ENCODE measurements around the gene SCAMP1. TPM values are rescaled to one million over a fixed set of nuclear protein-coding genes. Genes with fewer than 3 reads are reported as not detected.

The SCAMP1 gene
- total RNA-seq, 6 experiments from 2014 or later: 37.4 to 50.6 (median 44.9) TPM

- H3K27ac Mint-ChIP-seq: 0 out of 2 replicates have a peak overlapping the region, but pooled peaks have one; percentile 5
- no peaks in the 10 kb centered on the region; the same call in 1 of the 2 replicates for H3K27me3 Mint-ChIP-seq (ENCODE audit: insufficient read depth)
- peaks cover 55% of the 10 kb centered on the region for H3K4me1 Mint-ChIP-seq (ENCODE audit: low read depth)
- H3K4me3 Mint-ChIP-seq: no peak overlapping the region
- DNase-seq: no peak
- no peak for TF ChIP-seq CTCF (IDR thresholded peaks at IDR 0.05)
- H3K9me3 Mint-ChIP-seq: no peaks in the 10 kb centered on the region
- H3K36me3 Mint-ChIP-seq (ENCODE audit: low read depth): no peaks in the 10 kb centered on the region; the same call in 1 of the 2 replicates
Measured at GRCh38 chr5:78523314-78524193, 163.1 kb downstream of the SCAMP1 start.

DNA sequence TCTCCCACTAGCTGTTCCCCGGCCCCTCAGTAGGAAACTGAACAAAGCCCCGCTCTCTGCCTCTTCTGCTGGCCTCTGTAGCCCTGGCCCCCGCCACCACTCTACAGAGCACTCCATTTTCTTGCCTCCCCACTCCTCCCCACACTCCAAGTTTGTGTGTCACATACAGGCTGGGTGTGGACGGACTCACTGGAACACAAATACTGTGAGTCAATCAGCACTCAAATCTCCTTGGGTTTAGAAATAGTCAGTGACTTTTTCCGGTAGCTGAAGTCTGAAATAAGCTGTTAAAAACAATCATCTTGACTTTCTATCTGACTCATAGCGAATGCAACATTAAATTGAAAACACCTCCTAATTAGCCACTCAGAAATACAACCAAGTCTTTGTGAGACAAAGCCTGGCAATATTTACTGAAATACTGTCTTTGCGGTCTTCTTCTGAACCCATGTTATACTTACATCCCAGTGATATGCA is 165.7 kb downstream of the SCAMP1 start:
- peak overlapping the region; percentile 33 for H3K4me3 Mint-ChIP-seq
- H3K4me1 Mint-ChIP-seq (ENCODE audit: low read depth): peaks cover 61% of the 10 kb centered on the region
- H3K36me3 Mint-ChIP-seq (ENCODE audit: low read depth): no peaks in the 10 kb centered on the region; the same call in 1 of the 2 replicates
- H3K27ac Mint-ChIP-seq: peak overlapping the region; percentile 94
- H3K9me3 Mint-ChIP-seq: no peaks in the 10 kb centered on the region
- peak; percentile 76 for DNase-seq
- no peak for TF ChIP-seq CTCF (IDR thresholded peaks at IDR 0.05)
- no peaks in the 10 kb centered on the region; the same call in 1 of the 2 replicates for H3K27me3 Mint-ChIP-seq (ENCODE audit: insufficient read depth)

- H3K27ac Mint-ChIP-seq: peak overlapping the region; percentile 94
- DNase-seq: peak; percentile 97
- TF ChIP-seq CTCF (IDR thresholded peaks at IDR 0.05): no peak
- no peaks in the 10 kb centered on the region for H3K9me3 Mint-ChIP-seq
- H3K4me3 Mint-ChIP-seq: peak overlapping the region; percentile 33
- no peaks in the 10 kb centered on the region; the same call in 1 of the 2 replicates for H3K36me3 Mint-ChIP-seq (ENCODE audit: low read depth)
- peaks cover 61% of the 10 kb centered on the region for H3K4me1 Mint-ChIP-seq (ENCODE audit: low read depth)
- H3K27me3 Mint-ChIP-seq (ENCODE audit: insufficient read depth): no peaks in the 10 kb centered on the region; the same call in 1 of the 2 replicates
Measured at GRCh38 chr5:78527054-78527859, 166.8 kb downstream of the SCAMP1 start.

- Mint-ChIP-seq H3K27me3 (ENCODE audit: insufficient read depth) (peaks cover under 1% of the 10 kb centered on the region), H3K4me3 (no peak overlapping the region; the same call in 1 of the 2 replicates), H3K9me3 (no peaks in the 10 kb centered on the region), H3K4me1 (ENCODE audit: low read depth) (peaks cover 61% of the 10 kb centered on the region), H3K36me3 (ENCODE audit: low read depth) (no peaks in the 10 kb centered on the region; the same call in 1 of the 2 replicates), H3K27ac (peak overlapping the region; percentile 94)
- no peak for DNase-seq
- no peak for TF ChIP-seq CTCF (IDR thresholded peaks at IDR 0.05)
Measured at GRCh38 chr5:78527925-78528324, 167.5 kb downstream of the SCAMP1 start.

Other genes starting within 250 kb of the SCAMP1 start
- 10 to 100 TPM; 51.8 to 66.8 (median 56.6) TPM for gene AP3B1, start 65.9 kb upstream of the SCAMP1 start, total RNA-seq (2021; fragmentation: NEBNext Ultra II Directional; extraction: Animal tissue kit (Norgen Biotek cat#: 25700))

Measured in HFFc6 (cell line).